Measurements from ENCODE around the gene ERBIN. TPM values are rescaled to one million over a fixed set of nuclear protein-coding genes. Genes with fewer than 3 reads are reported as not detected.

The ERBIN gene
- total RNA-seq, 1 experiment from 2014 or later, result 27.1 TPM

DNA sequence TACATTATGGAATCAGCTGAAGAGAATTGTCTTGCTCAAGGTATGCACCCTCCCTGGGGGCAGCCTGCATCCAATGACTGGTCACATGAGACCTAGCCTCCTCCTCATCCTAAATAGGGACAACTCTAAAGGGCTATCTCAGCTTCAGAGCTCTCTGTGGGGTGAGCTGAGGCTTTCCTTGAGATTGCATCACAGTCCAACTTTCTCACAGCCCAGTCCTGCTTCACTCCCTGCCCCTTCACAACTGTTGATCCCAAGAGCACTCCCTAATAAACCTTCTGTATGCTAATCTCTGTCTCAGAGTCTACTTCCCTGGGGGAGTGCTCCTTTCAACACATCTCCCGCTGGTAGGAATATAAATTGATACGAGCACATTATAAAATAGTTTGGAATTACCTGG, 44.1 kb upstream of the ERBIN start (continued):
- TF ChIP-seq, protein P1, sequence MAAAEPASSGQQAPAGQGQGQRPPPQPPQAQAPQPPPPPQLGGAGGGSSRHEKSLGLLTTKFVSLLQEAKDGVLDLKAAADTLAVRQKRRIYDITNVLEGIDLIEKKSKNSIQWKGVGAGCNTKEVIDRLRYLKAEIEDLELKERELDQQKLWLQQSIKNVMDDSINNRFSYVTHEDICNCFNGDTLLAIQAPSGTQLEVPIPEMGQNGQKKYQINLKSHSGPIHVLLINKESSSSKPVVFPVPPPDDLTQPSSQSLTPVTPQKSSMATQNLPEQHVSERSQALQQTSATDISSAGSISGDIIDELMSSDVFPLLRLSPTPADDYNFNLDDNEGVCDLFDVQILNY (CRISPR knock-in tag; IDR thresholded peaks at IDR 0.05), result no peak
- TF ChIP-seq EMX1 (CRISPR knock-in tag; IDR thresholded peaks at IDR 0.05), result no peak

DNA sequence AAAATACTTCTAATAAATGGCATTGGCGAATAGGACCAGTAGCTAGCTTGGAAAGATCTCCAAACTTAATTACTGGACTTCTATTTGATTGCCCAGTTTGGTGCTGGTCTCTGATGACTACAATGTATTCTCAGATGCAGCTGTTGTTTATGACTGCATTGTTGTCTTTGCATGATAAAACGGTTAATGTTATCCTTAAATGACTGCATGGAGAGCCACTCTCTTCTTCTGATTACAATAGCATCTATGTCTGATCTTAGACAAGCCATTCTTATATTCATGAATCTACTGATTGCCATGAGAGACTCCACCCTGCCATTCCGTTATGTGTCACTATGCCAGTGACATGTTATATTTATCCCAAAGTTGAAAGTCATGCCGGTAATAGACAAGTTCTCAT, 42.9 kb upstream of the ERBIN start:
- Mint-ChIP-seq H3K4me3 (no peak overlapping the region), H3K9me3 (peaks cover 2% of the 10 kb centered on the region), H3K27ac (no peak overlapping the region), H3K36me3 (no peaks in the 10 kb centered on the region), H3K4me1 (peaks cover 2% of the 10 kb centered on the region; the same call in 1 of the 2 replicates), H3K27me3 (ENCODE audit: low read depth) (no peaks in the 10 kb centered on the region; the same call in none of the 2 replicates)
- no peak for TF ChIP-seq FOXP1 (CRISPR knock-in tag; IDR thresholded peaks at IDR 0.05; ENCODE audit: borderline replicate concordance)
- no peak for TF ChIP-seq JUN (CRISPR knock-in tag; IDR thresholded peaks at IDR 0.05)
- no peak for TF ChIP-seq RELA (CRISPR knock-in tag; IDR thresholded peaks at IDR 0.05; ENCODE audit: borderline replicate concordance)
- CTCF ChIA-PET, result no interaction called here
- ATAC-seq, result no peak
- POLR2A ChIA-PET, result no interaction called here
- DNase-seq (ENCODE audit: low spot score), result no peak

DNA sequence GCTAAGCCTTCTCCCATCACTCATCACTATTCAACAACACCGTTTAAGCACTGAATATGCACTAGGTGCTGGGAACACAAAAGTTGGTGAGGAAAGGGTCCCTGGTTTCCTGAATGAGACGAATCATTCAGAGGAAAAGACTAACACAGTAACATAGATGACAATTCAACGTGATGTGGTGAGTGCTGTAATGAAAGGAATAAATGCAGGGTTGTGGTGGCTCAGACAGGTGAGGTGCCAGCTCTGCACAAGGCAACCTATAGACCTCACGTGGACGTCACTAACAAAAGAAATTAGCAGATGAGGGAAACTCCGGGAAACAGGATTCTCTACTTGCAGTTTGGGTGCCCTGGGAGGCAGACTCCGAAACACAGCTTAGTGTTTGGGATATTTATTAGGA, 40.0 kb upstream of the ERBIN start:
- no peaks in the 10 kb centered on the region; the same call in none of the 2 replicates for H3K27me3 Mint-ChIP-seq (ENCODE audit: low read depth)
- TF ChIP-seq ATF1 (CRISPR knock-in tag; IDR thresholded peaks at IDR 0.05) (no peak), ZNF396 (CRISPR knock-in tag; IDR thresholded peaks at IDR 0.05; ENCODE audit: borderline replicate concordance) (no peak), JUN (CRISPR knock-in tag; IDR thresholded peaks at IDR 0.05) (no peak), GABPB1 (CRISPR knock-in tag; IDR thresholded peaks at IDR 0.05) (no peak), HMGA2 (CRISPR knock-in tag; IDR thresholded peaks at IDR 0.05) (no peak), ZNF317 (CRISPR knock-in tag; IDR thresholded peaks at IDR 0.05; ENCODE audit: borderline replicate concordance, low read depth) (no peak)
- TF ChIP-seq, protein P2, sequence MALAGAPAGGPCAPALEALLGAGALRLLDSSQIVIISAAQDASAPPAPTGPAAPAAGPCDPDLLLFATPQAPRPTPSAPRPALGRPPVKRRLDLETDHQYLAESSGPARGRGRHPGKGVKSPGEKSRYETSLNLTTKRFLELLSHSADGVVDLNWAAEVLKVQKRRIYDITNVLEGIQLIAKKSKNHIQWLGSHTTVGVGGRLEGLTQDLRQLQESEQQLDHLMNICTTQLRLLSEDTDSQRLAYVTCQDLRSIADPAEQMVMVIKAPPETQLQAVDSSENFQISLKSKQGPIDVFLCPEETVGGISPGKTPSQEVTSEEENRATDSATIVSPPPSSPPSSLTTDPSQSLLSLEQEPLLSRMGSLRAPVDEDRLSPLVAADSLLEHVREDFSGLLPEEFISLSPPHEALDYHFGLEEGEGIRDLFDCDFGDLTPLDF (CRISPR knock-in tag; IDR thresholded peaks at IDR 0.05), result no peak
- TF ChIP-seq, protein P1 (CRISPR knock-in tag; IDR thresholded peaks at IDR 0.05), result no peak
- TF ChIP-seq, protein P3, sequence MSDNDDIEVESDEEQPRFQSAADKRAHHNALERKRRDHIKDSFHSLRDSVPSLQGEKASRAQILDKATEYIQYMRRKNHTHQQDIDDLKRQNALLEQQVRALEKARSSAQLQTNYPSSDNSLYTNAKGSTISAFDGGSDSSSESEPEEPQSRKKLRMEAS (CRISPR knock-in tag; IDR thresholded peaks at IDR 0.05), result no peak
- TF ChIP-seq, protein P4, sequence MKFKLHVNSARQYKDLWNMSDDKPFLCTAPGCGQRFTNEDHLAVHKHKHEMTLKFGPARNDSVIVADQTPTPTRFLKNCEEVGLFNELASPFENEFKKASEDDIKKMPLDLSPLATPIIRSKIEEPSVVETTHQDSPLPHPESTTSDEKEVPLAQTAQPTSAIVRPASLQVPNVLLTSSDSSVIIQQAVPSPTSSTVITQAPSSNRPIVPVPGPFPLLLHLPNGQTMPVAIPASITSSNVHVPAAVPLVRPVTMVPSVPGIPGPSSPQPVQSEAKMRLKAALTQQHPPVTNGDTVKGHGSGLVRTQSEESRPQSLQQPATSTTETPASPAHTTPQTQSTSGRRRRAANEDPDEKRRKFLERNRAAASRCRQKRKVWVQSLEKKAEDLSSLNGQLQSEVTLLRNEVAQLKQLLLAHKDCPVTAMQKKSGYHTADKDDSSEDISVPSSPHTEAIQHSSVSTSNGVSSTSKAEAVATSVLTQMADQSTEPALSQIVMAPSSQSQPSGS (CRISPR knock-in tag; IDR thresholded peaks at IDR 0.05; ENCODE audit: borderline replicate concordance, low read depth), result no peak
- TF ChIP-seq, protein P5, sequence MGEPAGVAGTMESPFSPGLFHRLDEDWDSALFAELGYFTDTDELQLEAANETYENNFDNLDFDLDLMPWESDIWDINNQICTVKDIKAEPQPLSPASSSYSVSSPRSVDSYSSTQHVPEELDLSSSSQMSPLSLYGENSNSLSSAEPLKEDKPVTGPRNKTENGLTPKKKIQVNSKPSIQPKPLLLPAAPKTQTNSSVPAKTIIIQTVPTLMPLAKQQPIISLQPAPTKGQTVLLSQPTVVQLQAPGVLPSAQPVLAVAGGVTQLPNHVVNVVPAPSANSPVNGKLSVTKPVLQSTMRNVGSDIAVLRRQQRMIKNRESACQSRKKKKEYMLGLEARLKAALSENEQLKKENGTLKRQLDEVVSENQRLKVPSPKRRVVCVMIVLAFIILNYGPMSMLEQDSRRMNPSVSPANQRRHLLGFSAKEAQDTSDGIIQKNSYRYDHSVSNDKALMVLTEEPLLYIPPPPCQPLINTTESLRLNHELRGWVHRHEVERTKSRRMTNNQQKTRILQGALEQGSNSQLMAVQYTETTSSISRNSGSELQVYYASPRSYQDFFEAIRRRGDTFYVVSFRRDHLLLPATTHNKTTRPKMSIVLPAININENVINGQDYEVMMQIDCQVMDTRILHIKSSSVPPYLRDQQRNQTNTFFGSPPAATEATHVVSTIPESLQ (CRISPR knock-in tag; IDR thresholded peaks at IDR 0.05), result no peak
- TF ChIP-seq, protein P6, sequence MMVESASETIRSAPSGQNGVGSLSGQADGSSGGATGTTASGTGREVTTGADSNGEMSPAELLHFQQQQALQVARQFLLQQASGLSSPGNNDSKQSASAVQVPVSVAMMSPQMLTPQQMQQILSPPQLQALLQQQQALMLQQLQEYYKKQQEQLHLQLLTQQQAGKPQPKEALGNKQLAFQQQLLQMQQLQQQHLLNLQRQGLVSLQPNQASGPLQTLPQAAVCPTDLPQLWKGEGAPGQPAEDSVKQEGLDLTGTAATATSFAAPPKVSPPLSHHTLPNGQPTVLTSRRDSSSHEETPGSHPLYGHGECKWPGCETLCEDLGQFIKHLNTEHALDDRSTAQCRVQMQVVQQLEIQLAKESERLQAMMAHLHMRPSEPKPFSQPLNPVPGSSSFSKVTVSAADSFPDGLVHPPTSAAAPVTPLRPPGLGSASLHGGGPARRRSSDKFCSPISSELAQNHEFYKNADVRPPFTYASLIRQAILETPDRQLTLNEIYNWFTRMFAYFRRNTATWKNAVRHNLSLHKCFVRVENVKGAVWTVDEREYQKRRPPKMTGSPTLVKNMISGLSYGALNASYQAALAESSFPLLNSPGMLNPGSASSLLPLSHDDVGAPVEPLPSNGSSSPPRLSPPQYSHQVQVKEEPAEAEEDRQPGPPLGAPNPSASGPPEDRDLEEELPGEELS (CRISPR knock-in tag; IDR thresholded peaks at IDR 0.05), result no peak
- H3K27ac Mint-ChIP-seq, result no peak overlapping the region
- H3K4me1 Mint-ChIP-seq, result peaks cover 2% of the 10 kb centered on the region; the same call in 1 of the 2 replicates
- ChIA-PET CTCF (no interaction called here), POLR2A (no interaction called here)
- ATAC-seq (no peak), DNase-seq (ENCODE audit: low spot score) (no peak)
- no peak overlapping the region for H3K4me3 Mint-ChIP-seq
- no peaks in the 10 kb centered on the region for H3K36me3 Mint-ChIP-seq
- no peaks in the 10 kb centered on the region for H3K9me3 Mint-ChIP-seq

Measured in WTC11 (cell line).